ENCODE data around the gene ATP2A2.
"Not testable (repeated sequence)": the region's sequence is repeated elsewhere in the genome, so short reads cannot be mapped to it uniquely, and the experiment has no call there.

DNA sequence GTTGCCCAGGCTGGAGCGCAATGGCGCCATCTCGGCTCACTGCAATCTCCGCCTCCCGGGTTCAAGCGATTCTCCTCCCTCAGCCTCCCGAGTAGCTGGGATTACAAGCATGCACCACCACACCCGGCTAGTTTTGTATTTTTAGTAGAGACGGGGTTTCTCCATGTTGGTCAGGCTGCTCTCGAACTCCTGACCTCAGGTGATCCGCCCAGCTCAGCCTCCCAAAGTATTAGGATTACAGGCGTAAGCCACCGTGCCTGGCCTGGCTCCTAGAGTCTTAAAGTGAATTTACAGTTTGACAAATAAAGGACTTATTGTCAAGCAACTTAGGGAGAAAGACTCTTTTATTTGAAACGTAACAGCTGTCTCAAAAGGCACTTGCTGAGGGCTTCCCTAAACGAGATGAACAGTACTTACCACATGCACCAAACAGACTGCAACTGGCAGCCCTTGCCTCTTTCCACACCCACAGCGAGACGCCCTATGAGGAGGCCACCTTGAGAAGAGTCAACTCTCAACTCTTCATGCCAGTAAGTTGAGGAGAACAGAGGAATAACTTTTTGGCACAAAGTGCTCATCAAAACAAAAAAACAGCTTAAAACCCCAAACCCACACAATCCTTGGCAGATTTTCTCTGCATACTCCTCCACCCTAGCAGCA, 97.2 kb downstream of the ATP2A2 start:
- TF ChIP-seq, protein P1, sequence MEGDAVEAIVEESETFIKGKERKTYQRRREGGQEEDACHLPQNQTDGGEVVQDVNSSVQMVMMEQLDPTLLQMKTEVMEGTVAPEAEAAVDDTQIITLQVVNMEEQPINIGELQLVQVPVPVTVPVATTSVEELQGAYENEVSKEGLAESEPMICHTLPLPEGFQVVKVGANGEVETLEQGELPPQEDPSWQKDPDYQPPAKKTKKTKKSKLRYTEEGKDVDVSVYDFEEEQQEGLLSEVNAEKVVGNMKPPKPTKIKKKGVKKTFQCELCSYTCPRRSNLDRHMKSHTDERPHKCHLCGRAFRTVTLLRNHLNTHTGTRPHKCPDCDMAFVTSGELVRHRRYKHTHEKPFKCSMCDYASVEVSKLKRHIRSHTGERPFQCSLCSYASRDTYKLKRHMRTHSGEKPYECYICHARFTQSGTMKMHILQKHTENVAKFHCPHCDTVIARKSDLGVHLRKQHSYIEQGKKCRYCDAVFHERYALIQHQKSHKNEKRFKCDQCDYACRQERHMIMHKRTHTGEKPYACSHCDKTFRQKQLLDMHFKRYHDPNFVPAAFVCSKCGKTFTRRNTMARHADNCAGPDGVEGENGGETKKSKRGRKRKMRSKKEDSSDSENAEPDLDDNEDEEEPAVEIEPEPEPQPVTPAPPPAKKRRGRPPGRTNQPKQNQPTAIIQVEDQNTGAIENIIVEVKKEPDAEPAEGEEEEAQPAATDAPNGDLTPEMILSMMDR (IDR thresholded peaks at IDR 0.05) = not testable (repeated sequence)
- TF ChIP-seq EZH2 (IDR thresholded peaks at IDR 0.05) = not testable (repeated sequence)

All from neural progenitor cell (in vitro differentiated cells).